Panc1 (cell line): ENCODE measurements around the gene CETN1. TPM values are rescaled to one million over a fixed set of nuclear protein-coding genes. Genes with fewer than 3 reads are reported as not detected.

ENCODE experiments used
- ATAC-seq: fragments of 200-7000 bp; cut with Tn5 transposase; 2 replicates; pipeline ENCODE4 v1.9.1; 2020; ENCODE audit warnings: mild to moderate bottlenecking, moderate library complexity
- BruUV-seq: library from RNA; stranded (reverse); fragments of 400-500 nt; replicated peaks from 2 replicates; lab custom pipeline; 2021; lab: Mats Ljungman, UMichigan
- CTCF ChIA-PET: fragments of 300-600 bp; sonication (Branson Sonifier 250); formaldehyde crosslinking; loops from one replicate; lab custom pipeline; 2022; ENCODE audit warnings: antibody characterized with exemption; lab: Charles Lee
- POLR2A ChIA-PET: fragments of 300-600 bp; sonication (Branson Sonifier 250); formaldehyde crosslinking; loops from one replicate; lab custom pipeline; 2022; ENCODE audit warnings: antibody characterized with exemption; lab: Charles Lee
- DNase-seq: peaks from one replicate; pipeline ENCODE4 v3.0.0-alpha.2; 2010; ENCODE audit warnings: low read depth, low spot score
- H3K27ac ChIP-seq: 2 replicates; pipeline ENCODE4 v1.5.1; 2011; ENCODE audit warnings: mild to moderate bottlenecking, low read length, inconsistent platforms
- H3K27me3 ChIP-seq: fragments of 200-500 bp; sonication (Bioruptor generic); 2 replicates; pipeline ENCODE4 v1.6.0; 2014; ENCODE audit warnings: low read length, inconsistent platforms; ENCODE audit not compliant: control insufficient read depth, insufficient read depth
- H3K36me3 ChIP-seq: fragments of 200-500 bp; sonication (Bioruptor generic); 2 replicates; pipeline ENCODE4 v1.5.1; 2014; ENCODE audit warnings: inconsistent platforms, mild to moderate bottlenecking, low read length, moderate library complexity; ENCODE audit not compliant: control insufficient read depth, insufficient read depth
- H3K4me1 ChIP-seq: 2 replicates; pipeline ENCODE4 v1.5.1; 2011; ENCODE audit warnings: inconsistent platforms, mild to moderate bottlenecking, low read length, moderate library complexity; ENCODE audit not compliant: control insufficient read depth, insufficient read depth
- H3K4me3 ChIP-seq, 2 experiments: 2 replicates each; pipeline ENCODE4 v1.5.1; 2011 to 2012; ENCODE audit warnings: low read depth in 2 of 2, low read length in 2 of 2, mild to moderate bottlenecking in 2 of 2, inconsistent platforms in 1 of 2, moderate library complexity in 1 of 2
- H3K9me3 ChIP-seq: fragments of 200-500 bp; sonication (Bioruptor generic); 2 replicates; pipeline ENCODE4 v1.5.1; 2014; ENCODE audit warnings: low read depth, mild to moderate bottlenecking, inconsistent platforms, low read length, moderate library complexity; ENCODE audit not compliant: control insufficient read depth, insufficient read depth
- POLR2AphosphoS5 ChIP-seq: IDR thresholded peaks from 2 replicates; pipeline ENCODE4 v1.6.1; 2012; ENCODE audit warnings: mild to moderate bottlenecking, low read depth, low read length, moderate library complexity
- REST ChIP-seq, 2 experiments: IDR thresholded peaks; 2 replicates each; pipeline ENCODE4 v1.6.1; 2011 to 2012; ENCODE audit warnings: low read depth in 2 of 2, control low read depth in 1 of 2, low read length in 1 of 2, mild to moderate bottlenecking in 1 of 2, moderate library complexity in 1 of 2; ENCODE audit not compliant: insufficient read depth in 1 of 2
- TCF7L2 ChIP-seq: IDR thresholded peaks from 2 replicates; pipeline ENCODE4 v1.6.1; 2011; ENCODE audit warnings: mild to moderate bottlenecking, low read depth, low read length, inconsistent platforms
- in situ Hi-C: cut with HindIII; loops from 2 replicates; pipeline ENCODE4 v1.10.0; 2016; ENCODE audit warnings: low sequenced_read_pairs, low pct_unique_long_range_greater_than_20kb
- intact Hi-C: fragments of 100-400 bp; cut with micrococcal nuclease; formaldehyde crosslinking; loops from one replicate; pipeline ENCODE4 v1.10.0; 2022; ENCODE audit not compliant: unreplicated experiment
- total RNA-seq: library from RNA; stranded (reverse); gene quantifications from one replicate; pipeline ENCODE4 v1.2.1, GENCODE V29; 2021; ENCODE audit not compliant: unreplicated experiment
- TF ChIP-seq, protein P1 (sequence below): fragments of 450-650 bp; IDR thresholded peaks from 2 replicates; pipeline ENCODE4 v1.5.1; 2017; ENCODE audit warnings: mild to moderate bottlenecking

Gene CETN1
- total RNA-seq, 1 experiment from 2014 or later, result not detected

GRCh38 chr18:612156-612555 is 32.0 kb downstream of the CETN1 start:
- intact Hi-C loops, result no loop called here
- DNase-seq (no peak), ATAC-seq (no peak)
- no peak overlapping the region for H3K4me3 ChIP-seq
- ChIA-PET CTCF (no interaction called here), POLR2A (no interaction called here)
- H3K27me3 ChIP-seq, result no peaks in the 10 kb centered on the region
- no peaks in the 10 kb centered on the region for H3K4me1 ChIP-seq
- no peaks in the 10 kb centered on the region for H3K9me3 ChIP-seq
- H3K27ac ChIP-seq, result no peak overlapping the region
- in situ Hi-C loops, result no loop called here
- BruUV-seq, result no TSS peak
- TF ChIP-seq, protein P1, sequence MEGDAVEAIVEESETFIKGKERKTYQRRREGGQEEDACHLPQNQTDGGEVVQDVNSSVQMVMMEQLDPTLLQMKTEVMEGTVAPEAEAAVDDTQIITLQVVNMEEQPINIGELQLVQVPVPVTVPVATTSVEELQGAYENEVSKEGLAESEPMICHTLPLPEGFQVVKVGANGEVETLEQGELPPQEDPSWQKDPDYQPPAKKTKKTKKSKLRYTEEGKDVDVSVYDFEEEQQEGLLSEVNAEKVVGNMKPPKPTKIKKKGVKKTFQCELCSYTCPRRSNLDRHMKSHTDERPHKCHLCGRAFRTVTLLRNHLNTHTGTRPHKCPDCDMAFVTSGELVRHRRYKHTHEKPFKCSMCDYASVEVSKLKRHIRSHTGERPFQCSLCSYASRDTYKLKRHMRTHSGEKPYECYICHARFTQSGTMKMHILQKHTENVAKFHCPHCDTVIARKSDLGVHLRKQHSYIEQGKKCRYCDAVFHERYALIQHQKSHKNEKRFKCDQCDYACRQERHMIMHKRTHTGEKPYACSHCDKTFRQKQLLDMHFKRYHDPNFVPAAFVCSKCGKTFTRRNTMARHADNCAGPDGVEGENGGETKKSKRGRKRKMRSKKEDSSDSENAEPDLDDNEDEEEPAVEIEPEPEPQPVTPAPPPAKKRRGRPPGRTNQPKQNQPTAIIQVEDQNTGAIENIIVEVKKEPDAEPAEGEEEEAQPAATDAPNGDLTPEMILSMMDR, result no peak
- TF ChIP-seq POLR2AphosphoS5, result no peak
- TF ChIP-seq TCF7L2, result no peak
- TF ChIP-seq REST (IDR thresholded peaks at IDR 0.05; ENCODE audit: insufficient read depth in 1 of 2, low read depth in 2 of 2, low read length in 1 of 2), result no peak
- H3K36me3 ChIP-seq, result no peaks in the 10 kb centered on the region

DNA sequence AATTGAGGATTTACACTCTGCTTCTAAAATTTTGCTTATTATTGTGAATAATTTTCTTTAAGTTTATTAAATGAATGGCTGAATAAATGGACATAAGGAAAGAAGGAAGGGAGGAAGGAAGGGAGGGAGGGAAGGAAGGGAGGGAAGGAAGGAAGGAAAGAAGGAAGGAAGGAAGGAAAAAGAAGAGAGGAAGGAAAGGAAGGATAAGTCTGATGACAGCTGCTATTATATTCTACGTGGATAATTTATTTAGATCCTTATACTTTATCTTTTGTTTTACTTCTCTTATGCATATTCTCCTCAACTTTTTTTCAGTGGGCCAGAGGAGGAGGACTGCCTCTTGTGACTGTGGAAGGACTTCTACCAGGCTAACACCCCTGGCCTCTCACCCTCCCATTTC is 34.0 kb downstream of the CETN1 start:
- DNase-seq (no peak), ATAC-seq (no peak)
- POLR2A ChIA-PET, result no interaction called here
- H3K36me3 ChIP-seq, result no peaks in the 10 kb centered on the region
- no peaks in the 10 kb centered on the region for H3K27me3 ChIP-seq
- H3K27ac ChIP-seq, result no peak overlapping the region
- no peaks in the 10 kb centered on the region for H3K4me1 ChIP-seq
- H3K4me3 ChIP-seq, result no peak overlapping the region
- intact Hi-C loops, result no loop called here
- BruUV-seq, result no TSS peak
- no peaks in the 10 kb centered on the region for H3K9me3 ChIP-seq
- CTCF ChIA-PET, result no interaction called here
- no peak for TF ChIP-seq POLR2AphosphoS5
- TF ChIP-seq, protein P1, result no peak
- TF ChIP-seq REST (IDR thresholded peaks at IDR 0.05; ENCODE audit: insufficient read depth in 1 of 2, low read depth in 2 of 2, low read length in 1 of 2), result no peak
- in situ Hi-C loops, result no loop called here
